Thyroid gland (tissue), 4 donors: ENCODE data around the gene SCUBE3. TPM values are rescaled to one million over a fixed set of nuclear protein-coding genes. Genes with fewer than 3 reads are reported as not detected.
A peak's percentile ranks its signal among the peaks of the same experiment; 100 is the strongest.

Experiments
- DNase-seq, 2 donors: peaks; one replicate each; pipeline ENCODE4 v3.0.0-alpha.2; 2019
- H3K27ac ChIP-seq, 3 donors: fragments of 200-600 bp; sonication (generic); 1 replicate in 2 of 3; 2 replicates in 1 of 3; pipeline ENCODE4 v1.5.1; 2016 to 2019; ENCODE audit warnings: mild to moderate bottlenecking in 1 of 3, moderate library complexity in 1 of 3
- H3K27me3 ChIP-seq: fragments of 200-600 bp; sonication (generic); one replicate; pipeline ENCODE4 v1.5.1; 2019
- H3K36me3 ChIP-seq, 2 donors: fragments of 200-600 bp; sonication (generic); one replicate each; pipeline ENCODE4 v1.5.1; 2016 to 2019
- H3K4me1 ChIP-seq, 2 donors: fragments of 200-600 bp; sonication (generic); one replicate each; pipeline ENCODE4 v1.5.1; 2017 to 2019
- H3K4me3 ChIP-seq, 3 donors: fragments of 200-600 bp; sonication (generic); replicated peaks in 1 of 3; 1 replicate in 2 of 3; 2 replicates in 1 of 3; pipeline ENCODE4 v1.5.1; 2016; ENCODE audit warnings: mild to moderate bottlenecking in 1 of 3
- H3K9me3 ChIP-seq: fragments of 200-600 bp; sonication (generic); one replicate; pipeline ENCODE4 v1.5.1; 2017
- POLR2A ChIP-seq, 2 donors: fragments of 450-650 bp; IDR thresholded peaks; one replicate each; pipeline ENCODE4 v1.6.1; 2017; ENCODE audit warnings: antibody characterized with exemption in 2 of 2, mild to moderate bottlenecking in 2 of 2, moderate library complexity in 1 of 2
- WGBS, 2 donors: methylation state at CpG; one replicate each; pipeline ENCODE4 v1.1.5; 2017; 5-methylcytosine and 5-hydroxymethylcytosine counted together
- intact Hi-C: fragments of 100-400 bp; cut with DNase I; formaldehyde crosslinking; loops from one replicate; pipeline ENCODE4 v1.15.1; 2023
- total RNA-seq, 4 donors: library from RNA; depleted of rRNA; stranded (reverse); fragments of >200 nt; gene quantifications; one replicate each; pipeline ENCODE4 v1.2.3, GENCODE V29; 2016
- TF ChIP-seq, protein P1 (sequence below), 6 experiments: fragments of 200-600 bp in 3 of 6; fragments of 450-650 bp in 3 of 6; sonication (generic) in 3 of 6; IDR thresholded peaks; one replicate each; pipeline ENCODE4 v1.5.1; 2016 to 2019; ENCODE audit warnings: antibody characterized with exemption in 6 of 6, mild to moderate bottlenecking in 2 of 6, inconsistent platforms in 1 of 6, moderate library complexity in 1 of 6

Gene SCUBE3
- total RNA-seq, 4 donors from 2014 or later: 45.5 to 119 (median 66.3) TPM

GRCh38 chr6:35206346-35206745, 7.4 kb upstream of the SCUBE3 start:
- DNase-seq: no peak
- no peak overlapping the region for H3K27ac ChIP-seq
- H3K9me3 ChIP-seq: no peaks in the 10 kb centered on the region
- no peak overlapping the region for H3K4me3 ChIP-seq
- peaks cover 18 to 35% of the 10 kb centered on the region in 2 donors for H3K4me1 ChIP-seq
- no peak for TF ChIP-seq POLR2A (IDR thresholded peaks at IDR 0.05)
- TF ChIP-seq, protein P1, sequence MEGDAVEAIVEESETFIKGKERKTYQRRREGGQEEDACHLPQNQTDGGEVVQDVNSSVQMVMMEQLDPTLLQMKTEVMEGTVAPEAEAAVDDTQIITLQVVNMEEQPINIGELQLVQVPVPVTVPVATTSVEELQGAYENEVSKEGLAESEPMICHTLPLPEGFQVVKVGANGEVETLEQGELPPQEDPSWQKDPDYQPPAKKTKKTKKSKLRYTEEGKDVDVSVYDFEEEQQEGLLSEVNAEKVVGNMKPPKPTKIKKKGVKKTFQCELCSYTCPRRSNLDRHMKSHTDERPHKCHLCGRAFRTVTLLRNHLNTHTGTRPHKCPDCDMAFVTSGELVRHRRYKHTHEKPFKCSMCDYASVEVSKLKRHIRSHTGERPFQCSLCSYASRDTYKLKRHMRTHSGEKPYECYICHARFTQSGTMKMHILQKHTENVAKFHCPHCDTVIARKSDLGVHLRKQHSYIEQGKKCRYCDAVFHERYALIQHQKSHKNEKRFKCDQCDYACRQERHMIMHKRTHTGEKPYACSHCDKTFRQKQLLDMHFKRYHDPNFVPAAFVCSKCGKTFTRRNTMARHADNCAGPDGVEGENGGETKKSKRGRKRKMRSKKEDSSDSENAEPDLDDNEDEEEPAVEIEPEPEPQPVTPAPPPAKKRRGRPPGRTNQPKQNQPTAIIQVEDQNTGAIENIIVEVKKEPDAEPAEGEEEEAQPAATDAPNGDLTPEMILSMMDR (IDR thresholded peaks at IDR 0.05): no peak
- H3K27me3 ChIP-seq: no peaks in the 10 kb centered on the region
- intact Hi-C loops: loop anchor here (5.0 kb wide), 1 partner anchor 64 kb away; the partner anchor contains the start of gene TCP11
- 86 to 97% methylated on average over 1 of the region's 1 CpG for WGBS, 2 donors
- no peaks in the 10 kb centered on the region for H3K36me3 ChIP-seq

GRCh38 chr6:35208419-35208818, 5.3 kb upstream of the SCUBE3 start:
- WGBS, 2 donors: 53 to 64% methylated on average over 4 of the region's 4 CpGs
- Histone ChIP-seq H3K36me3 (no peaks in the 10 kb centered on the region), H3K4me3 (no peak overlapping the region), H3K27ac (no peak overlapping the region), H3K9me3 (no peaks in the 10 kb centered on the region), H3K27me3 (no peaks in the 10 kb centered on the region), H3K4me1 (peaks cover 11 to 29% of the 10 kb centered on the region in 2 donors)
- no peak for DNase-seq
- no peak for TF ChIP-seq POLR2A (IDR thresholded peaks at IDR 0.05)
- TF ChIP-seq, protein P1 (IDR thresholded peaks at IDR 0.05): no peak
- intact Hi-C loops: loop anchor here (5.0 kb wide), 1 partner anchor 66 kb away; the partner anchor contains the start of gene TCP11

- Histone ChIP-seq H3K27ac (peak overlapping the region; percentile 20 to 45 (median 24)), H3K4me1 (peaks cover 6 to 25% of the 10 kb centered on the region in 2 donors), H3K4me3 (no peak overlapping the region), H3K36me3 (no peaks in the 10 kb centered on the region), H3K9me3 (no peaks in the 10 kb centered on the region), H3K27me3 (no peaks in the 10 kb centered on the region)
- WGBS, 2 donors: 9 to 23% methylated on average over 1 of the region's 1 CpG
- peak; percentile 59 to 83 for DNase-seq
- intact Hi-C loops: loop anchor here (5.0 kb wide), 1 partner anchor 67 kb away; the partner anchor contains the start of gene TCP11
- TF ChIP-seq, protein P1 (IDR thresholded peaks at IDR 0.05): no peak
- no peak for TF ChIP-seq POLR2A (IDR thresholded peaks at IDR 0.05)
Observed at GRCh38 chr6:35209081-35209480, 4.7 kb upstream of the SCUBE3 start.

DNA sequence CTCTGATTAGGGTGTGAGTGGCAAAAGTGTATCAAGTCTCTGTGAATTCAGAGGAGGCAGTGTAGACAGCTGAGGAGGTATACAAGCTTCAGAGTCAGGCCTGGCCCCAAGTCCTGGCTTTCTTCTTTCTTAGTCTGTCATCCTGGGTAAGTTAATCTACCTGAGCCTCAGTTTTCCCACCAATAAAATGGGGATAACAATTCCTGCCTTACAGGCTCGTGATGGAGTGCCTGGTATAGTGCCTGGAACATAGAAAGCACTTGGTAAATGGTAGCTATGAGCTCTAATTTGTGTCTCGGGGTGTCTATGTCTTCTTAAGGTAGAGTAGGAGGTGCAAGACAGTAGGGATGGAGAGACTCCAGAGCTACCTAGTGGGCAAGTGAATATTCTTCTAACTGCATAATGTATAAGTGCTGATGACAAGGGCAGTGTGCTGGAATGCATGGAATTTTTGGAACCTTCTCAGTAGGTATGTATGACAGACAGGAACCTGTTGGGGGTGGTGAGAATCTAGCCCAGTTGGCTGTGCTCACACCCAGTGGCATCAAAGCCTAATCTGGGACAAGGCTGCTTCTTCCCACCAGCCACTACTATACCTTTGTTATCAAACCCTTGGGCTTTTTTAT, 4.0 kb upstream of the SCUBE3 start:
- TF ChIP-seq, protein P1 (IDR thresholded peaks at IDR 0.05): no peak
- no peak for DNase-seq
- H3K27ac ChIP-seq: peak overlapping the region; percentile 20 to 45 (median 24)
- no peak overlapping the region for H3K4me3 ChIP-seq
- 86 to 87% methylated on average over 2 of the region's 2 CpGs for WGBS, 2 donors
- no peaks in the 10 kb centered on the region for H3K36me3 ChIP-seq
- H3K4me1 ChIP-seq: peaks cover 6 to 23% of the 10 kb centered on the region in 2 donors
- intact Hi-C loops: loop anchor here (5.0 kb wide), 1 partner anchor 67 kb away; the partner anchor contains the start of gene TCP11
- no peaks in the 10 kb centered on the region for H3K27me3 ChIP-seq
- no peaks in the 10 kb centered on the region for H3K9me3 ChIP-seq

- Histone ChIP-seq H3K4me1 (peaks cover 33 to 46% of the 10 kb centered on the region in 2 donors), H3K4me3 (peak overlapping the region; percentile 49 to 59 (median 57)), H3K9me3 (no peaks in the 10 kb centered on the region), H3K27me3 (no peaks in the 10 kb centered on the region), H3K36me3 (no peaks in the 10 kb centered on the region), H3K27ac (peak overlapping the region in 2 of 3 donors; percentile 79 to 90)
- TF ChIP-seq, protein P1 (IDR thresholded peaks at IDR 0.05): no peak
- no peak for TF ChIP-seq POLR2A (IDR thresholded peaks at IDR 0.05)
- 16 to 18% methylated on average over 22 to 42 of the region's 51 CpGs for WGBS, 2 donors
- intact Hi-C loops: no loop called here
- peak; percentile 42 to 53 for DNase-seq
Observed at GRCh38 chr6:35213298-35213791, 411 bp upstream of the SCUBE3 start.
